Head of caudate nucleus (tissue), 42 donors: Measurements from ENCODE around the gene IFTAP.
A peak's percentile ranks its signal among the peaks of the same experiment; 100 is the strongest.
"Not testable (repeated sequence)": the region's sequence is repeated elsewhere in the genome, so short reads cannot be mapped to it uniquely, and the experiment has no call there.

Source experiments
- DNase-seq, 42 donors: peaks; one replicate each; pipeline versions ENCODE4 v3.0.0 to v3.0.0-alpha.2; 2020 to 2021; ENCODE audit warnings: mixed read lengths in 7 of 42
- intact Hi-C: fragments of 100-400 bp; cut with DNase I; formaldehyde crosslinking; loops from one replicate; pipeline ENCODE4 v1.15.0; 2022

IFTAP gene

DNA sequence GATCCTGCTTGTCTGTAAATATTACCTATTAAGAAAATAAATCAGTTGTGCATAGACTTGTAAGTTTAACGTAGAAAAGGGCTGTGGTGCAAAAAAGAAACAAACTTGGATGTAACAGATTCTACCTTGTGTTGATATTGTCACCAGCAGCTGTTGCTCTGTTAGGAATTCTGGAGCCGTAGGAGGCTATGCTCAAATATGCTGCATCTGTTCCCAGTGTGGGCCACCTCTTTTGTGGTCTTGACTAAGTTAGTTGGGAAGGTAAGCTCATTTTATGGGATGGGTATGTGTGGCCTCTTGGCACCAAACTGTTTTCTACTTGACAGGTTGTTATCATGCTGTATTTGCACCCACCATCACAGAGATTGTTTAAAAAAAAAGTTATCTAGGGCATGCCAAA, 33.2 kb downstream of the IFTAP start:
- intact Hi-C loops: no loop called here
- no peak for DNase-seq

DNA sequence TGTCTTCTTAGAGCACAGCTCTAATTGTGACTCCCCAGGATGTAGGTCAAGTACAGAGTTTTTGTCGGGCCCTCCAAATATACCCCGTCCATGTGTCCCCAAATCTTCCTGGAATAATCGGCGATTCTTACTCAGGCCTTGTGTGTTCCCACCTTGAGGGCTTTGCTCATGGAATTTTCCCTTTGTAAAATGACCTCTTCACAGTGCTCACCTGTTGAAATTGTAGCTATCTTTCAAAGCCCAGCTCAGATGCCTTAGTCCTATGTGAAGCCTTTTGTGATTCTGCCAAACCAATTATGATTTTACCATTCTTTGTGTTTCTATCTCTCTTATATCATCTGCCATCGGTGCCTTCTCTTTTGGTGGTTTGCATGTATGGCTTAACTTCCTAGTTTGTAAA, 33.8 kb downstream of the IFTAP start:
- intact Hi-C loops: no loop called here
- DNase-seq: no peak

DNA sequence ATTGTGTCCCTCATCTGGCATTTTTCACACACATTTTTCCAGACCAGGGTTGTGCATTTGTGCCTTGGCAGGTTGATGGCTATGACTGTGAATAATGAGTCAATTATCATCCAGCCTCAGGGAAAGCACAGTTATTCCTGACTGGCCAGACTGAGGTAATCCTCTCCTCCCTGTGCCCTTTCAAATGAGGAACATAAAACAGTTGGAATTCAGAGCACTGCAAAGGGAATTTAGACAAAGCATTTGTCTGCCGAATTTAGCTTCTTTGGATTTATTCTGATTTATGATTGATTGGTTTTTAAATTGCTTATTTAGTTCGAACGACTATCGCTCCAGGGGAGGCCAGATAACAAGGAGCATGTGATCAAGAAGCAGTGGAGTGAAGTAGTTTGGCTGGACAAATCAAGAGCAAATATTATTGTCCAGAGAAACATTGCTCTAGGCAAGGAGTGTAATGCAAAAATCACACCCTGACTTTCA, 34.5 kb downstream of the IFTAP start:
- intact Hi-C loops: no loop called here

DNA sequence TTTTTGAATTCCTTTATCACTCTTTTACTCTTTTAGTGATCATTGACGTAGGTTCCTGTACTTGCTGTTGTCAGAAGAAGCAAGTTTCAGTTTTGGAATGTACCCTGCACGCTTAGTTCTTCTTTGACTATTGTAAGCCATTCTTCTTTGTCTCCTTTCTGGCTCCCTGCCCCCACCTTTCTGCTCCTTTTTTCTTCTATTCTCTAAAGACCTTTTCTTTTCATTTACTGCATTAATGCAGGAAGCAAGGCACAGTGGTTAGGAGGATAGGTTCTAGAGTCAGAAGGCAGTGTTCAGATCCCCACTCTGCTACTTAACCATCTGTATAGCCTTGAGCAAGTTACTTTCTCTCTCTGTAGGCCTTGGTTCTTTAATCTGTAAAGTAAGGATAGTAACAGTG, 37.5 kb downstream of the IFTAP start:
- intact Hi-C loops: no loop called here
- no peak for DNase-seq

More for the DNA sequence above, 34.5 kb downstream of the IFTAP start:
- no peak for DNase-seq

DNA sequence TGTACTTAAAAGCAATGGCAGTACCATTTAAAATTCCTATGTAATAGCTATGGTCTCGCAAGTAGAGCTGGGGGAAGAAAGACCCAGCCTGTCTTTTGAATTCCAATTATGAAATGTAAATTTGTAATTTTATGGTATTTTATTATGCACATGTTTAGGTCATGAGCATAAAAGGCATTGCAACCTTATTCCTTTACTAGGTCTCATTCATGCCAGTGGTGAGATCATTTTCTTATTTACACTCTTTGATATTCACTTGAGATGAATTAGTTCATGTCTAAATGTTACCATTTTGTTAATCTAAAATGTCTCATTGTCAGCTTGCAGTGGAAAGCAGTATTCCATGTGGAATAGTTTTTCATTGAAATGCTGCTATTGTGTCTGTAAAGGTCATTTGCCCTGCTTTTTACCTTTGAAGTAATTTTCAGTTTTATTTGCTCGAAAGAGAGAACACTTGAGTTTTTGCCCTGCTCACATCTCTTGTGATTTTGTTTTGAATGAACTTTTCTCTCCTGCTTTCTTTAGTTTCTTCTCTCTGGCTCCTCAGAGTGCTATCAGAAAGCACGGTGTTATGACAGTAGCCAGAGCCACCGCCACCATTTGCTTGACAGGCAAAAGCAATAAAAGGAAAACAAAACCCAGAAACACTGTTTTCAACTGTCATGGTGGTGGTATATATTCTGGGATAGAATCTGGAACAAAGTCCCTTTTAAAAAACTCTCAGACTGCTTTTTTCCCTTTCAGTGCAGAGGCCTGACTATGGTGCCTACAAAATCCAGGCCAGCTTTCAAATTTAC, 41.0 kb downstream of the IFTAP start:
- no peak for DNase-seq
- intact Hi-C loops: no loop called here

DNA sequence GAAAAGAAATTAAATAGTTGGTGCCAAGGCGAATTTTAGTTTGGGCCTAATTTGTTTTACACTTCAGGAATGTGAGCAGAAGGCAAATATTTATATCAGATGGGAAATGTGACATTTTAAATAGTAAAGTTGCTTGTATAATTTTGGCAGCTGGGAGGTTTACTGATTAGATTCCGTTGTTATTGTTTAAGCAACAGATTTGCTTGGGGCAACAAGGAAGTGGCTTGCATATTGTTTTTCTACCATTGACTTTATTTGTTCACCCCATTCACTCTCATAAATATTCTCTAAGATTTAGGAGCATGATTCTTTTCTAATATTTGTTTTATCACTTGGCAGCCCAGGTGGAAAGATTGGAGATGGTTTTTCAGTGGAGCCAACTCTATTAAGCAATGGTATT, 44.3 kb downstream of the IFTAP start:
- intact Hi-C loops: no loop called here
- no peak for DNase-seq

DNA sequence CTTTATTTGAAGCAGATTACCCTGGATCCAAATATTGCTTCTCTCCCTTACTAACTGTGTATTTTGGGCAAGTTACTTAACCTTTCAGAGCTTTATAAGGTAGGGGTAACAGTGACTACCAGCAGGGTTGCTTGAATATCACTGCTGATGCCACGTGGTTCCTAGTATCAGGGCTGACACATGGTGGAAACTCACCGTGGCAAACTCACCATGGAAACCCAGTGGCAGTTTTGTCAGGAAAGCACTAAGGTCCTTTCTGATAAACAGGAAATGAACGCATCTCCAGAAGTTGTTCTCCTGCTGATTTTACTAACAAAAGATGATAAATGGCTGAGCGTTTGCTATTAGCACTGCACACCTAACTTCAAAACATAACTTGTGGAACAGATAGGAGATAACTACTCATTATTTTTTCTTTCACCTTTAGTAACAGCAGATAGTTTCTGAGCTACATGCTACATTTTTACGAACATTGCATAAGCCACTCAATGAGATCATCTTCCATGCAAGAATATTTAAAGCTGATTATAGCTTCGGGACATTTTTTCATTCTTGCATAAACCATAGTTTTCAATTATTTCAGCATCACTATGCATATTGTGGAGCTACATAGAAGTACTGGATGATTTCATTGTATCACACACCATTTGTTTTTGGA, 63.4 kb downstream of the IFTAP start:
- DNase-seq: no peak
- intact Hi-C loops: no loop called here

DNA sequence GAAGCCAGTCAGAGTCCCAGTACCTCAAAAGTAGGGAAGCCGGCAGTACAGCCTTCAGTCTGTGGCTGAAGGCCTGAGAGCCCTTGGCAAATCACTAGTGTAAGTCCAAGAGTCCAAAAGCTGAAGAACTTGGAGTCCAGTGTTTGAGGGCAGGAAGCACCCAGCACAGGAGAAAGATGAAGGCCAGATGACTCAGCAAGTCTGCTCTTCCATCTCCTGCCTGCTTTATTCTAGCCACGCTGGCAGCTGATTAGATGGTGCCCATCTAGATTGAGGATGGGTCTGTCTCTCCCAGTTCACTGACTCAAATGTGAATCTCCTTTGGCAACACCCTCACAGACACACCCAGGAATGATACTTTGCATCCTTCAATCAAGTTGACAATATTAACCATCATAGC, 67.1 kb downstream of the IFTAP start:
- intact Hi-C loops, DNase-seq: not testable (repeated sequence)

DNA sequence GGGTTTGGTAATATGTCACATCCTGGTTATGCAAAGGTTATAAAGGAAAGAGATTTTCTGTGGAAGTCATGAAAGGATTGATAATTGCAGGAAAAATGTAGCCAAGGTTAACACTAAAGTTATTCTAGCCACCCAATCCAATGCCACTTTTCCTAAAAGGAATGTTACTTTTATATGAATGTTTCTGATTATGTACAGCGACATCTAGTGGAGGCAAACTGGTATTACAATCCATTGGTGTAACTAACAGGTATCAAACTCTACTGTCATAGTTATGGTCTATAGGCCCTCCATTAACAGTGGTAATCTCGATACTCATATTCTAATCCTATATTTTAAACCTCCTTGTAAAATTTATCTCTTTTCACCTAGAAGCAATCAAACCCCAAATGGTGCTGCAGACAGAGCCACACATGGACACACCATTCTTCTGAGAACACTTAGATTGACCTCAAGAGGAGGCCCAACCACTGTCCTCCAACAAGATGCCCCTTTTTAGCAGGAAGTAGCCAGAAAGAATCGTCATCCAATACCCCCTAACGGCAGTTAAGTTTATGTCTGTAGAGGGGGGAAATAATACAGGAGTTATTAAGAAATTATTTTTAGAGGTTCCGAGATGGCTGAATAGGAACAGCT, 78.6 kb downstream of the IFTAP start:
- peak in 11 of 42 donors; percentile 25 to 63 (median 40) for DNase-seq
- intact Hi-C loops: no loop called here

DNA sequence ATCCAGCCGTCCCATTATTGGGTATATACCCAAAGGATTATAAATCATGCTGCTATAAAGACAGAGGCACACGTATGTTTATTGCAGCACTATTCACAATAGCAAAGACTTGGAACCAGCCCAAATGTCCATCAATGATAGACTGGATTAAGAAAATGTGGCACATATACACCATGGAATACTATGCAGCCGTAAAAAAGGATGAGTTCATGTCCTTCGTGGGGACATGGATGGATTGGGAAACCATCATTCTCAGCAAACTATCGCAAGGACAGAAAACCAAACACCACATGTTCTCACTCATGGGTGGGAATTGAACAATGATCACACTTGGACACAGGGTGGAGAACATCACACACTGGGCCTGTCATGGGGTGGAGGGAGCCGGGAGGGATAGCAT, 85.2 kb downstream of the IFTAP start:
- intact Hi-C loops, DNase-seq: not testable (repeated sequence)

DNA sequence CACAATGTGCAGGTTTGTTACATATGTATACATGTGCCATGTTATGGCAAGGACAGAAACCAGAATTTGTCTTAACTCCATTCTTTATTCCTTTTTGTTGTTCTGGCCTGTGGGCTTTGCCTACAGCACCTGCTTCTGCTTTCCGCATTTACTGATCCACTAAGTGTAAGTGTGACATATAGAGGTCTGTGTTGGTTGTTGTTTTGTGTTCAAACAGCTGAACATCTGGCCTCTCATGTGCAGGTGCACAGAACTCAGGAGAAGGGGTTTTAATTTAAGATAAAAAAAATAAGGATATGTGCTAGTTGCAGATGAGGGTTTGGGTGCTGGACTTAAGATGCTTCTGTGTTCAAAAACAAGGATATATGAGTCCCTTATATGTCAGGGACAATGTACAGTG, 89.5 kb downstream of the IFTAP start:
- no peak for DNase-seq
- intact Hi-C loops: no loop called here

DNA sequence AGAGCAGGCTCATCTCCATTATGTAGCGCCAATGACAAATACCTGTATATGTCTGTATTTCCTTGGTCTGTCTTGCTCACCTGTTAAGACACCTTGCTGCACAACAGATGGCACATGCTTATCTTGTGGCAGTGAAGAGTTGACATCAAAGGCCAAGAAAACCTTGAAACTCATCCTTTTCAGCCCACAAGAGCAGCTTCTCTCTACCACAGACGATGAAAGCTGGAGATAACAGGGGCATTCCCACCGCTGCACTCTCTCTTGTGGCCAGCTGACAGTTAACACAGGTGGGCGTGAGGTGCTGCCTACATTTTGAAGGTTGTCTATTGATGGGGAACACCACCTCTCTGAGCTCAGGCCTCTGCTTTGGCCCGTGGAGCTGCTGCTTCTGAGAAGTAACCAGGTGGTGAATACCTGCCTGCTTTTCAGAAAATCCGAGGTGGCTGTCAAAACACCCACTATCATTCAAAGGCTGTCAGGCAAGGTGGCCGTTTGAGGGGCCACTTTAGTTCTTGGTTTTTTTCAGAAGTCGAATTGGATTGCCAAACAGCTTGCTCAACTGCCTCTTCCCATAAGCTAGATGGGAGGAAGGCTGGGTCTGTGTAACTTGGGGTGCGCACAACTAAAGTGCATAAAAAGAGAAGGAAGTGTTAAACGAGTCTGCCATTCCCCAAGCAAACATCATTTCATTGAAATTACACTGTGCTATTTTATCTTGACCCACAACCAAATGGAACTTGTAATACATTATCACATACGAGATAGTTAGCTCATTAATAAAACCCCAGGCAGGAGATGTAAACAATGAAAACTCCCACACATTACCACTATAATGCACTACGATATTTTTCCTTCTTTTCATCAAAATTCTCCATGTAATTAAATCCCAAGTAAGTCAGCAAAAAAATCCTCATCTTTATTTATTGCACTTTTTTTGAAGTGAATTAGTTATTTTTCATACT, 90.8 kb downstream of the IFTAP start:
- no peak for DNase-seq
- intact Hi-C loops: no loop called here

DNA sequence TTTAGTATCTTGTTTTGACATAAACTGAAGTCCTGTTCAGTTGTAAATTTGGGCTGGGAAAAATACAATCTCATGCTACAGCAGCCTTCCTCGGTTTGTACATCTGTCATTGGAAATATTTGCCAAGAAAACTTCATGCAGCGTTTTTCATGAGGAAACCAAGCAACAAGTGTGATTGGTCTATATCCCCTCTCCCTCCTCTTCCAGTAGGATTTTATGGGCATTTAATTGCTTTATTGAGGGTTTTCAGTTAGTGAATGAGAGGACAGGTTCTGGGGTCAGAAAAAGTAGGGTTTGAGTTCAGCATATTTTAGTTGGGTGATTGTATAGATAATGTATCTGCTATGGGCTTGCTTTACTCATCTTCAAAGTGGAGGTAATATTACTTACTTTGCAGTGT, 93.8 kb downstream of the IFTAP start:
- intact Hi-C loops: no loop called here
- no peak for DNase-seq

DNA sequence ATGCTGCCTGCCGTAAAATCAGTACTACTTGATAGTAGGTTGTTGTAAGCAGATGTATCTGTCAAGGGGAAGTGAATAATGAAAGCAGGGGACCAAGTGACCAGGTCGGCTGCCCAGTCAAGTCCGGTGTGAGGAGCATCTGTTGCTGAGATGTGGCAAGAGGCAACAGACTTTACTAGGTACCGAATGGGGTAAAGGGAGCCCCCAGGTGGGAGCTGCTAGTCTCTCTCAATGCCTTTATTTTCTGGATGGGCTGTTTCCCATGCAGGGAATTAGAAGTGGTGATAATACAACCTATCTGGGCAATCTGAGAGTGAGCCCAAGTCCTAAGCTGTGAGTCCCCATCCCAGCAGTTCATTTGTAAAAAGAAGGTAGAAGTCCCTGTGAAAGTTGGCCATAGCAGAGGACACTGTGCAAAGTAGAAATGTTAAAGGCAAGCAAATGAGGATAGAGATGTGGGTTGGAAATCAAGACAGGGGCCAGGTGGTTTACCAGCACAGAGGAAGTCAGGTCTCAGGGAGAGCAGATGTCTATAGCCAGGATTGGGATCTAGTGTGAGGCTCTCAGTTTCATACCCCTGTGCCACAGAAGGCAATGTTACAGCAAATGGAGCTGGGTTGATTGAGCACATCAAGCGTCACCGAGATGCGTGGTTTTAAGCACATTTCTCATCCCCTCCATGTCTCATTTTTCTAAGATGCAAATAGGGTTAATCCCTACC, 94.4 kb downstream of the IFTAP start:
- intact Hi-C loops: no loop called here
- DNase-seq: no peak

DNA sequence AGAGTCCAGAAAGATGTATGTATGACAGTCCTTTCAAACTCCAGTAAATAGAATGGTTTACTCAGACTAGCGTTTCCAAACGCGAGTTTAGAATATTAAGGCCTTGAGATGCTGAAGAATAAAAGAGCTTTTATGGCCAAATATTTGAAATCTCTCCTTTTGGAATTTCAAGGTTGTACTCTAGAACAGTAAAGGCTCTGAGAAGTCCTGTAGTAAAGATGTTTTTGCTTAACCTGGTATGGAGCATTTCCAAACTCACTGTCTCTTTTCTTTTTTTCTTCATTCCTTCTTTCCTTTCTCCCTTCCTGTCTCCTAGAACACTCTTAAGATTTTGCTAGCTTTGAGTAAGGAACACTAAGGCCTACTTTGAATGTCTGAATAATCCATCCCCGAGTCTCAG, 95.1 kb downstream of the IFTAP start:
- DNase-seq: no peak
- intact Hi-C loops: no loop called here

DNA sequence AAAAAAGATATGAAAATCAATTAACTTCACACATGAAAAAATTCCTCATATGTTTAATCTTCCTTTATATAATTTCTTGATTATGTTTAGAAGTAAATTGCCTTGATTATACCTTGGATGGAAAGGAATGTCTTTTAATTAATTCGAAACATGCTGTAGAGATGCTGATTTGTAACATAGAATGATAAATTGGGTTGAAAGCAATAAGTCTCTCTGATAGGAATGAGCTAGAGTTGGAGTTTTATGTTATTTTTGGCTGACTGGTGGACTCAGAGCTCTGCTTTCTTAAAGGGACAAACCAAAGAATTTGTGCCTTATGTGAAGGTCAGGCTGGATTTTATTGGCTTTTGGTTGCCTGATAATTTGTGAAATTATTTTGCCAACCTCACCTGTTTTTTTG, 98.4 kb downstream of the IFTAP start:
- intact Hi-C loops: no loop called here
- no peak for DNase-seq

DNA sequence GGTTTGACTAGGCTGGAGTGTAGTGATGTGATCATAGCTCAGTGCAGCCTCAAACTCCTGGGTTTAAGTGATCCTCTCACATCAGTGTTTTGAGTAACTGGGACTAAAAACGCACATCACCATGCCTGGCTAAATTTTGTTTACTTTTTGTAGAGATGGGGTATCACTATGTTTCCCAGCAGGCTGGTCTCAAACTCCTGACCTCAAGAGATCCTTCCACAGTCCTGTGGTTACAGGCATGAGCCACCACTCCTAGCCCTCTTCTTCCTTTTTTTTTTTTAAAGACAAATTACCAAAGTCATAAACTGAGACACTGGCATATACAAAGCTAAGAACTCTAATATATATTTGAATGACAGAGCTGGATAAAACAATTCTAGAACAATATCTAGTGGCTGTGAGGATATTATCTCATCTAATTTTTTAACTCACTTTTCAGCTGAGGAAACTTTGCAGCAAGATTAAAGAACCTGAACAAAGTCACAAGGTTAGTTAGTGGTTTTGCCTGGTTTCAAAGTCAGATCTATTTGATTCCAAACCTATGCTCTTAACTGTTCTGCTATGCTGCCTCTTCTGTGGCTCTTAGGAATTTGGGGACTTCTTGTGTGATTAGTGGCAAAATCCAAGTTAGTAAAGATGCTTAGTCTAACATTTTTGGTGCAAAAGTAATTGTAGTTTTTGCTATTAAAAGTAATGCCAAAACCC, 99.0 kb downstream of the IFTAP start:
- intact Hi-C loops: no loop called here
- DNase-seq: no peak

DNA sequence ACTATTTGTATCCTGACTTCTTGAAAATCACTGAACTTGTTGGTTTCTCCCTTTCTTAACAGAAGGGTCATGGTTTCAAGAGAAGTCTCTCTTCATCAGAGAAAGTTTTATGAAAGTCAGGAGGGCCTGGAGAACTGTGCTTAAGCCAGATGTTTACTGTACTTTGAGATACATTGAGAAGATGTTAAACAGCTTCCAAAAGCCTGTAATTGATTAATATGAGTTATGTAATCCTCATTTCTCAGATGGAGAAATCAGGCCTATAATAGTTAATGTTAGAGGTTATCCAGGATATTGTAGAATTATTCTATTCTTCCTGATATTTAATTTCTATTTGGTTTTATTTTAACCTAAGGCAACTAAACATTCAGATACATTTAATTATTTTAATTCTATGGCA, 100.8 kb downstream of the IFTAP start:
- DNase-seq: no peak
- intact Hi-C loops: no loop called here
